Thyroid gland (tissue), 4 donors: ENCODE measurements around the gene WRAP53.

Source experiments
- CTCF ChIP-seq, 6 experiments: fragments of 200-600 bp in 3 of 6; fragments of 450-650 bp in 3 of 6; sonication (generic) in 3 of 6; IDR thresholded peaks; one replicate each; pipeline ENCODE4 v1.5.1; 2016 to 2019; ENCODE audit warnings: antibody characterized with exemption in 6 of 6, mild to moderate bottlenecking in 2 of 6, inconsistent platforms in 1 of 6, moderate library complexity in 1 of 6
- POLR2A ChIP-seq, 2 donors: fragments of 450-650 bp; IDR thresholded peaks; one replicate each; pipeline ENCODE4 v1.6.1; 2017; ENCODE audit warnings: antibody characterized with exemption in 2 of 2, mild to moderate bottlenecking in 2 of 2, moderate library complexity in 1 of 2

- TF ChIP-seq CTCF (IDR thresholded peaks at IDR 0.05) = no peak
- TF ChIP-seq POLR2A (IDR thresholded peaks at IDR 0.05) = no peak
These were observed 59.9 kb downstream of the WRAP53 start for GRCh38 chr17:7748076-7748775.
